NCI-H748 treated with DMSO at 0.1 percent for 48 hours (cell line): ENCODE results near the gene GHSR.

Source experiments
- DNase-seq: peaks from one replicate; lab custom pipeline; 2025; lab: John Stamatoyannopoulos, UW

Gene GHSR, protein sequence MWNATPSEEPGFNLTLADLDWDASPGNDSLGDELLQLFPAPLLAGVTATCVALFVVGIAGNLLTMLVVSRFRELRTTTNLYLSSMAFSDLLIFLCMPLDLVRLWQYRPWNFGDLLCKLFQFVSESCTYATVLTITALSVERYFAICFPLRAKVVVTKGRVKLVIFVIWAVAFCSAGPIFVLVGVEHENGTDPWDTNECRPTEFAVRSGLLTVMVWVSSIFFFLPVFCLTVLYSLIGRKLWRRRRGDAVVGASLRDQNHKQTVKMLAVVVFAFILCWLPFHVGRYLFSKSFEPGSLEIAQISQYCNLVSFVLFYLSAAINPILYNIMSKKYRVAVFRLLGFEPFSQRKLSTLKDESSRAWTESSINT

DNA sequence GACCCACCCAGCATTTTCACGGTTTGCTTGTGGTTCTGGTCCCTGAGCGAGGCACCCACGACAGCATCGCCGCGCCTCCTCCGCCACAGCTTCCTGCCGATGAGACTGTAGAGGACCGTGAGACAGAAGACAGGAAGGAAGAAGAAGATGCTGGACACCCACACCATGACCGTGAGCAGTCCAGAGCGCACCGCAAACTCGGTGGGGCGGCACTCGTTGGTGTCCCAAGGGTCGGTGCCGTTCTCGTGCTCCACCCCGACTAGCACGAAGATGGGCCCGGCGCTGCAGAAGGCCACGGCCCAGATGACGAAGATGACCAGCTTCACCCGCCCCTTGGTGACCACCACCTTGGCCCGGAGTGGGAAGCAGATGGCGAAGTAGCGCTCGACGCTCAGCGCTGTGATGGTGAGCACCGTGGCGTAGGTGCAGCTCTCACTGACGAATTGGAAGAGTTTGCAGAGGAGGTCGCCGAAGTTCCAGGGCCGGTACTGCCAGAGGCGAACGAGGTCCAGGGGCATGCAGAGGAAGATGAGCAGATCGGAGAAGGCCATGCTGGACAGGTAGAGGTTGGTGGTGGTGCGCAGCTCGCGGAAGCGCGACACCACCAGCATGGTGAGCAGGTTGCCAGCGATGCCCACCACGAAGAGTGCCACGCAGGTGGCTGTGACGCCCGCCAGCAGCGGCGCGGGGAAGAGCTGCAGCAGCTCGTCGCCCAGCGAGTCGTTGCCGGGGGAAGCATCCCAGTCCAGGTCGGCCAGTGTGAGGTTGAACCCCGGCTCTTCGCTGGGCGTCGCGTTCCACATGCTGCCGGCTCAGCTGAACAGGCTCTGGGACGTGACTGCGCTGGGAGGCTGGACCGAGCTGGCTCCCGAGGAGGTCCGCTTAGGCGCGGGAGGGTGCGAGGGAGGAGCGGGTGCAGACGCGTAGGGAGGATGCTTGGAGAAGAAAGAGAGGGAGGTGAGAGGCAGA is at the start of gene GHSR:
TSS of gene GHSR (minus strand) at position 846 of the 969 bp plus-strand sequence. CDS start at position 803, 43 bp downstream.
- DNase-seq = no peak

DNA sequence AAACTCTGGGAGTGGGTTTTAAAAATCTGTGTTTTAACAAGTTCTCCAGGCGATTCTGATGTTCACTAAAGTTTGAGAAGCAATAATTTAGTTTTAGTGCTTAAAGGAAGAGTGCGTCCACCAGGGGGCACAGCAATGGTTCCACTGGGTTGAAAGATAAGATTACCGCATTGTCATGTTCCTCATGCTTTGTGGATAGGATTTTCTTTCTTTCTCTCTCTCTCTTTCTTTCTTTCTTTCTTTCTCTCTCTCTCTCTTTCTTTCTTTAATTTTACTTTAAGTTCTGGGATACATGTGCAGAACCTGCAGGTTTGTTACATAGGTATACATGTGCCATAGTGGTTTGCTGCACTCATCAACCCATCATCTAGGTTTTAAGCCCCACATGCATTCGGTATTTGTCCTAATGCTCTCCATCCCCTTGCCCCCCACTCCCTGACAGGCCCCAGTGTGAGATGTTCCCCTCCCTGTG is 42.0 kb upstream of the GHSR start:
- peak; percentile 5 for DNase-seq

GRCh38 chr3:172478116-172478515 is 29.9 kb upstream of the GHSR start:
- DNase-seq = no peak

GRCh38 chr3:172476347-172476746 is 28.1 kb upstream of the GHSR start:
- DNase-seq = no peak

DNA sequence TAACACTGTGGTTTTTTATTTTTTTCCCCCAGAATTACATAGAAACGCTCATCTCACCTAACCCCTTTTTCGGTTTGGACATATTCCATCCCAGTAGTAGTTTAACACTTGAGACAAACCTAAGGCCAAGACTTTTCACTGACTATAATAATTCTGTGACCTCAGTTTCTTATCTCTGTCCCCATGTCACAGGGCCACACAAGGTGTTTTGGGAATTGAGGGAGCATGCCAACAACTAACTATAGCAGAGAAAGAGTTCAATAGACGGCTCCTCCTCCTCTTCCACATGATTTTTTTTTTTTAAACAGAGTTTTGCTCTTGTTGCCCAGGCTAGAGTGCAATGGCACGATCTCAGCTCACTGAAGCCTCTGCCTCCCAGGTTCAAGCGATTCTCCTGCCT is 27.4 kb upstream of the GHSR start:
- no peak for DNase-seq

DNA sequence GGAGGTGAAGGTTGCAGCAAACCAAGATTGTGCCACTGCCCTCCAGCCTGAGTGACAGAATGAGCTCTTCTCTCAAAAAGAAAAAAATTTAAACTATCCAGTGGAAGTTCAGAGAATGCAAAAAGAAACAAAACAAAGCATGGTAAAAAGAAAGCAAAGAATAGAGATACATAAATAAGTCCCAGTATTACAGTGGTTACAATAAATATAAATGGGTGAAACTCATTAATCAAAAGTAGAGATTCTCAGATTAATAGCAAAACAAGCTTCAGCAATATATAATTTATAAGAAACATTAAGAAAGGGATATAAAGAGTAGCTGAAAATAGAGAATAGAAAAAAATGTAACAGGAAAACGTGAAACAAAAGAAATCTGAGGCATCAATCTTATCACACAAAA is 23.6 kb upstream of the GHSR start:
- no peak for DNase-seq

DNA sequence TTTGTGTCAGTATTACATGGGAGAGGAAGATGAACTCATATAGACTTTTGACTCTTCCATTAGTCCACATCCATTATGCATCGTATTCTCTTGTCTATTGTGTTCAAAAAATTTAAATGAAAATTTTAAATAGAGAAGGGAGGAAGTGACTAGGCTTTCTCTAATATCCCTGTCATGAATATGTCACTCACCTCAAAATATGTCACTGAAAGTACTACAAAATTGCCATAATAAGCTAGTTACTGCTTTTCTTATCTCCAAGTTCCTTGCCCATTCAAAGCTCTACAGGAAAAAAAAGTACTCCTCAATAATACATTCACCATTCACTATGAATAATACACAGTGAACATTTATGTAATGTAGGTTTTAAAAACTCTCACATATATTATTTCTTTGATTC is 22.3 kb upstream of the GHSR start:
- DNase-seq = no peak

DNA sequence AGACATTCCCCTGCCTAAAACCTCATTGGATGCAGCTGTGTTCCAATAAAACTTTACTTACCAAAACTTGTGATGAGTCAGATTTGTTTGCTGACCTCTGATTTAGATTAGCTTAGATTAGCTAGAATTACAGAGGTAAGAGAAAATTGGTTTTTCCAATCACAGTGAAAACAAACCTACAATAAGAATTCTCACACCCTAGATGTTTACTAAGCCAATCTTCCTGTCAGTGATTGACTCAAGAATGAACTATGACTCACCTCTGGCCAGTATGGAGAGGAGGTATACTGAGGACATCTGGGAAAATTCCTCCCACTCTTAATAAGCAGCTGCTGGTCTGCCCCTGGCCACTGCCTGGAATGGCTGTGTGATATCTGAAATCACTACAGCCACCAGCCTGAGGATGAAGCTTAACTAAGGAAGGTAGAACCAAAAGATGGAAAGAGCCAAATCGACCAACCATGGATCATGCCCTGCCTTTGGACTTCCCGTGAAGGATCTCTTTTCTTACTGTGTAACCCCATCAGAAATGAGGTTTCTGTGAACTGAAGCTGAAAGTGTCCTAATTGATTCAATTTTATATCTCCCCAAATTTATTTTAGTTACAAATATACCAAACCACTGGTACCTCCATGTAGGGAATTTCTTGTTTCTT is 19.0 kb upstream of the GHSR start:
- DNase-seq = no peak

- DNase-seq = no peak
These were observed 18.4 kb upstream of the GHSR start for GRCh38 chr3:172466553-172467130.

DNA sequence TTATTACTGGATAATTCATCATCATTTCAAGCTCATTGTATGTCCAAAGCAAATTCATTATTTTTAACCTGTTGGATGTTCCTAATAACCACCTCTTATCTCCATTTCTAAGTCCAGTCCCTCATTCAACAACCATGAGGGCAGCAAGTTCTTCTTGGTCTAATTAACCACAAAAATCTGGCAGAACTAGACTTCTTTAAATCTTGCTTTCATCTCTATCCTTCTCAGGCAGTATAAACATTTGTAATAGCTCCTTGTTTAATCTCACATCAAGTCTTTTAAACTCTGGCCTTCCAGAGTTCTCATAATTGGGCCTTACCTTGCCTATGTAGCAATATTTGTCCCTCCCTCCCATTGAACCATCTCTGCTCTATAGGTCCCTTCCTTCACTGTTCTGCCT is 17.0 kb upstream of the GHSR start:
- no peak for DNase-seq

DNA sequence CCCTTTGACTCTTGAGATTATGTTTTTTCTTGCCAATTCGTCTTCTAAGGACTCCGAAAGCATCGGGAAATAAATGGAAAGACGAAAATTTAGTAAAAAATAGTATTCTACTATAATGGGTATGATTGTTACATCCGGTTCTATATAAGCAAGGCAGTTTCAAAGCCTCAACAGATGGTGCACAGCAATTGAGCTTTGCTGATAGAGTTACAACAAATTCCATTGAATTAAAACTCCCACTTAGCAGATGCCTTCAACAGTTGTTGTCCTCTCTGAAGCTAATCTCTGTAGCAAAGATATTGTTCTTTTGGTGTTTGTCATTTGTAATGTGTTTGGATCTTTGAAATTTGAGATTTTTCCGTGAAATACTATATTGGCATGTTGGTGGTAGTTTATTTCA is 16.1 kb upstream of the GHSR start:
- DNase-seq = no peak

DNA sequence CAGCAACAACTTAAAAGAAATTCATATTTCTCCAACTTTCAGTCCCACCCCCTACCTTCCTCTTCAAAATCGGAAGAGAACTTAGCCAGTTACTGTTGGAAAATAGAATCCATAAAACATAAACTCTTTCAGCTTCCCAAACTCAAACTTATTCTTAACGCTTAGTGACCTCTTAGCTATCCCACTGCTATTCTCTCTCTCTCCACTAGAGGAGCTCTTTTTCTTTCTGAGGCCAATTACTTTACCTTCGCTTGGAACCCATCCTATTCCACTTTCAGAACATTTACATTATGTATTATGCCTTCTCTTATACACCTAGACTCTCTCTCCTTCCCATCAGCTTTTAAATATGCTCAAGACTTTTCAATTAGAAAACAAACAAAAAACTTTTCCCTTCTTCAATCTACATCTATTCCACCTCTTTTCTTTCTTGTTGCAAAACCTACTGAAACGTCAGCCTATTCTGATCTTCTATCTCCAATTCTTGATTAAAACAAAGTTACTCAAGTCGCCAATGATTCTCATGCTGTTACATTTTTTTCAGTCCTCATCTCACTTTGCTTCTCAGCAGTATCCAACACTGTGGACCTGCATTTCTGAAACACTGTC is 13.4 kb upstream of the GHSR start:
- DNase-seq = no peak

- no peak for DNase-seq
These were observed 8.1 kb upstream of the GHSR start for GRCh38 chr3:172456404-172456803.

DNA sequence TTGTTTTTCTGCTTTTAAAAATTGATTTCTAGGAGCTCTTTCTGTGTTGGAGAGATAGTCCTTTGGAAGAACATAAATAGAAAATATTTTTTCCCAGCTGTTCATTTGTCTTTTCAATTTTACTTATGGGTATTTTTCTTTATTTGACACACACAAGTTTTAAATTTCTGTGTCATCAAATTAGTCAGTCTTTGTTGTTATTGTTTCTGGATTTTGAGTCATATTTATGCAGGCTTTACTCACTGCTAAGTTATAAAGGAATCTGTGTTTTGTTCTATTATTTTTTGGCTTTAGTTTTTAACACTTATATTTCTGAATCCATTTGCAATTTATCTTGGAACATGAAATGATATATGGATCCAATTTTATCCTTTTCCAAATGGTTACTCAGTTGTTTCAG is 5.9 kb upstream of the GHSR start:
- DNase-seq = no peak

- no peak for DNase-seq
These were observed 1.4 kb upstream of the GHSR start for GRCh38 chr3:172449466-172450149.

DNA sequence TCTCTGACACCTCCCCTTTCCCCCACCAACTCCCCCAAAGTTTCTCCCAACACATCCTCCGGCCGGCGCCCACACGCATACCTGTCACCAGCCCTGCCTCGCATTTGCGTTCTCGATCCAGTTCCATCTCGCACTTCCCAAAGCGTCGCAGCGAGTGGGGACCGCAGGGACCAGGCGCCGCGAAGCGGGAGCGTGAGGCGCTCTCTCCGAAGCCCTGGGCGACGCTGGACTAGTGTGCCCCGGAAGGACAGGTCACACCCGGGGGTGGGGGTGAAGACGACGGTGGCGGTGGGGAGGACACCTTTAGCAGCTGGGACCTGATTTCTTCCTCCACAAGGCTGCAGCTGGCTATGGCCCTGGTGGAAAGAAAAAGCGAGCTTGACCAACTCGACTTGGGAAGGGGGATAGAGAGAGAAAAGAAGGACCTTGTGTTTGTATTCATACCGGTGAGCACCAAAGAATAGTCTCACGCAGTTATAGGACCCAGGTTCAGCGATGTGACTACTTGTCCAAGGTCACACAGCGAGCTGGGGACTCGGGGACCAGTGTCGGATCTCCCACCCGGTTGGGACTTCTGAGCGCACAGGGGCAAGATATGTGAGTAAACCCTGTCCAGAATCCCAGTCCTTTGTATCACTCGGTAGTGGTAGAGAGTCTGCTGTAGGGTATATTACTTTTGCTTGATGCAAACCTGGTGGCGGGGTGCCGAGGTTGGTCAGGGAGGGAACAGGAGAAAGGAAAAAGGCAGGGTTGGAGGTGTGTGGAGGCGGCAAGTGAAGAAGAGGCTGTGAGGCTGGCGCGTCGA is 607 bp upstream of the GHSR start:
- DNase-seq = no peak

GRCh38 chr3:172446198-172446597 is 2.1 kb downstream of the GHSR start:
- DNase-seq = no peak

GRCh38 chr3:172444821-172445220 is 3.4 kb downstream of the GHSR start:
- DNase-seq = no peak

DNA sequence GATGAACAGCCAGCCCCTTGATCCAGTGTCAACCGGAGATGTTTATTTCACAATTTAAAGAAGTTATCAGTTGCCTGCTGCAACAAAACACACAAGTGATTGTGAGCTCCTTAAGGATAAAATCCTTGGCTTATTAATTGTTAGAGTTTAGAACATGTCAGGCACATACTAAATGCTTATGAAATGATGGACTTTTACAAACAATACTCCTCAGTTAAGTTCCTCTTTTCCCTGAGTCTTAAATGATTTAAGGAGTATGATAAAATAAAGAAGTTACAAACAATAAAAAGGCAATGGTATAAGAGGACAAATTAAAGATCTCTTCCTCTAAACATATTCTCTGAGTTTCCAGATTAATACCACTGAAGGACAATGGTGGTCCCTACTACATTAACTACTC is 5.7 kb downstream of the GHSR start:
- DNase-seq = no peak

DNA sequence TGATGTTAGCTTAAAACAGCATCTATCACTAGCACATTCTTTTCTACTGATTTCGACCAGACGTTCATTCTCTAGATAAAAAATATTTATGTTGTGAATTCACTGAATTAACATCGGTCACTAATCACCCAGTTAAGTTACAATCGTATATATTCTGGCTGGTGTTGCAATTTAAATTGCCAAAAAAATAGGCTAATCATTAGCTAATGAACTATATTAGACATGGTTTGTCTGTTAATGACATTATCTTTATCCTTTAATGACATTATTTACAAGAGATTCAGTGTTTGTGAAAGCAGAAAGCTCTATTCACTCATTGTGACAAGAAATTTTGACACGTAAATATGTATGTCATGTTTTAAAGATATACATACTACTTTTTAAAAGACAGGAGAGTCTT is 6.7 kb downstream of the GHSR start:
- no peak for DNase-seq
